GM08714 (cell line): Measurements from ENCODE around the gene BRIX1.

Source experiments
- H3K4me3 ChIP-seq: fragments of 200-500 bp; sonication (Bioruptor generic); 2 replicates; pipeline ENCODE4 v1.5.1; 2014; ENCODE audit warnings: mild to moderate bottlenecking, low read length, inconsistent platforms
- ZNF274 ChIP-seq: IDR thresholded peaks from 2 replicates; pipeline ENCODE4 v1.6.1; 2012; ENCODE audit warnings: mild to moderate bottlenecking, low read depth, low read length

Gene BRIX1

DNA sequence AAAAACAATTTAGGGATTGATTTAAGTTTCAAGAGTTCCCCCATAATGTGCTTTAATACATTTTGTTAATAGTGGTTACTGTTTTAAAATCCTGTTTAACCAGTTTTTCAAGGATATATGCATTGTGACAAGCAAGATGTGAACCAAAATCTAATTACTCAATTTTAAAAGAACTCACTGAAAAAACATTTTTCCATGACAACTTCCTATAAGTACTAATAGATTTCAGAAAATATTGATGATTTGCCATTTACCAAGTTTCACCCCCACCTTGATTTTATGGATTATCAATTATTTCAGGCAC is 8.9 kb downstream of the BRIX1 start:
- TF ChIP-seq ZNF274 = no peak
- no peak overlapping the region for H3K4me3 ChIP-seq

DNA sequence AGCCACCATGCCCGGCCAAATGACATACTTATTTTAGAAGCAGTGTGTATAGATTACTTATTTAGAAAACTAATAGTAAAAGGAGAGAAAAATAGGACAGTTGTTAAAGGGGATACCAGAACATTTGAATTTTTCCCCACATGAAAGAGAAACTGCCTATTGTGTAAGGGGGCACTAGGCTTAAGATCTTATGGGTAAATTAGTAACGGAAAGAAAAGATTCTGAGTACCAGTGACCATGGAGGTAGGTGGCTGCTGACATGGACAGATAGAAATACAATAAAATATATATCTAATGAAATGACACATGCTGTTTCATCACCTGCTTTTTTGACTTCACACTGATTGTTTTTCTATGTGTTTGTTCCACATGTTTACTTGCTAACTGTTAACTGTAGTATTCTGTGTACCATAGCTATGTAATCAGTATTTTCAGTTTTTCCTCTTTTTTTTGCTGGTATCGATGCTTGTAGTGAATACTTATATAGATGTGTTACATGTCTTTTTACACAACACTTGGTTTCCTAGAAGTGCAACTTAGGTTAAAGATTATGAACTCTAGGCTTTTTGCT is 10.9 kb downstream of the BRIX1 start:
- H3K4me3 ChIP-seq = no peak overlapping the region
- no peak for TF ChIP-seq ZNF274

DNA sequence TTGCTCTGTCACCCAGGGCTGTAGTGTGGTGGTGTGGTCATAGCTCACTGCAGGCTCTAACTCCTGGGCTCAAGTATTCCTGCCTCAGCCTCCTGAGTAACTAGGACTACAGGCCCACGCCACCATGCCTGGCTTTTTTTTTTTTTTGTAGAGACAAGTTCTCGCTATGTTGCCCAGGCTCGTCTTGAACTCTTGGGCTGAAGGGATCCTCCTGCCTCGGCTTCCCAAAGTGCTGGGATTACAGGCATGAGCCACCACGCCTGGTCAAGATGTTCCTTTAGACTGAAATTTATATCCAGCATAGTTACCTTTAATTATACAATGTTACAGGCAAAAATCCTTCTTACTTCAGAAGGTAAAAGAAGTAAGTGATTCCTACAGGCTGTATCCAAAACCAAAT is 12.3 kb downstream of the BRIX1 start:
- TF ChIP-seq ZNF274 = no peak
- no peak overlapping the region for H3K4me3 ChIP-seq

DNA sequence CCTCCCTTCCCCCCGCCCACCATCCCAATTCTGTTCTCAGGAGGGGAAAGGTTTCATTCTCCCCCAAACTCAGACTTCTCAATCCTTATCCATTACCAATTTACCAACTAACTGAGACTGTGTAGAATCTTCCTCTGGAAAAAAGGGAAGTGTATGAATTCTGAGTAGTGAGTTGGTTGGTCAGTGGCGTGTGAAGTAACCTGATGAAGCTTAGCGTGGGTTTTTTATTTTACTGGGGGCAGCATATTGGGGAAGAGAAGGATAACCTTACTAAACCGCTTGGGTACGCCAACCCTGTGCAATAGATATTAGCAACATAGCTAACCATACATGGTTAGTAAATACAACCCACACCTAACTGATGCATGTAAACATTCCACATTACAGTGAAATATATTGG is 12.8 kb downstream of the BRIX1 start:
- H3K4me3 ChIP-seq = no peak overlapping the region
- TF ChIP-seq ZNF274 = no peak

DNA sequence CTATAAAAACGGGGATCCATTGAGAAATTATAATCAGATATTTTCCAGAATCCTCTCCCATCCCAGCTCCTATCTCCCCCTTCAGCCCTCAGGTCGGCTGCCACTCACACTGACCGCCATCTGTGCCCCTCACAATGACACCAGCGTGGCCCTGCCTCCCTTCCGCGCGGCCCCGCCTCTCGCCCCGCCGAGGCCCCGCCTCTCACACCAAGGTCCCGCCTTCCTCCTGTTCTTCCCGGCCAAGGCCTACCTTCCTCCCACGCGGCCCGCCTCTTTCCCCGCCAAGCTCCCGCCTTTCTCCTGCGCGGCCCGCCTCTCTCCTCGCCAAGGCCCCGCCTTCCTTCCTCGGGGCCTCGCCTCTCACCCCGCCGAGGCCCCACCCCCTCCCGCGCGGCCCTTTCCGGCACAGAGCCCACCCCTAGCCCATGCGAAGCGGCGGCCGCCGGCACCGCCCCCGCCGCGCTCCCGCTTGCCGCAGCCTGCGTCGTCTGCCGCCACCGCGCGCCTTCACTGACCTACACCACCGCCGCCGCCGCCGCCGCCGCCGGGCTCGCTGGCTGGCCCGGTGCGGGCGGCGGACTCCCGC is 13.7 kb downstream of the BRIX1 start, which contains the start of gene DNAJC21:
Gene DNAJC21, plus strand, starts transcription at position 426 of the 586 bp plus-strand sequence. CDS start 261 bp downstream, outside the sequence.
- H3K4me3 ChIP-seq = peak within 1 kb of the TSS; percentile 86
- TF ChIP-seq ZNF274 = no peak

DNA sequence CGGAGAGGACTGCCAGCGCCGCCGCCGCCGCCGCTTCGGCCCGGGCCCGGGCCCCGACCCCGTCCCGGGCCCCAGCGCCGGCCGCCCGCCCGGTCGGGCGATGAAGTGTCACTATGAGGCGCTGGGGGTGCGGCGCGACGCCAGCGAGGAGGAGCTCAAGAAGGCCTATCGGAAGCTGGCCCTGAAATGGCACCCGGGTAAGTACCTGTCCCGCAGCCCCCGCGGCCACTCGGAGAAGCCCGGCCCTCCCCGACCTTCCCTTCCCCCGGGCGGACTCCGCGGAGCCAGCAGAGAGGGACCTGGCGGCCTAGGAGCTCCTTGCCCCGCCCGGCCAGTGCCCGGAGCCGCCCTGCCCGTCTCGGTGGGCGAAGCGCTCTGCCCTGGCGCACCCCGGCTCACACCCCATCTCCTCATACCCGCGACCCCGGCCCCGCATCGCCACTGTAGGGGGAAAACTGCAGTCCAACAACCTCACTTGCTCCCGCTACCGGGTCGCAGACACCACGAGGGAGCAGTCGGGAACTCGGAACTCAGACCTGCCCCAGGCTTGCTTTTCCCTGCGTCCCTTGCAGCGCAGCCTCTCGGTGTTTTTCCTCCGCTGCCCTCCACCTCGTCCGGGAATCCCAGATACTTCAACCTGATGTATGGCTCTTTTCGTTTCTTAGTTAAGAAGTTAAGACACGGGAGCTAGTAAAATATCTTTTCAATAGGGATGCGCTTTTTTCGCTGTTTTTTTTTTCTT is 14.4 kb downstream of the BRIX1 start:
- no peak for TF ChIP-seq ZNF274
- peak overlapping the region; percentile 86 for H3K4me3 ChIP-seq

DNA sequence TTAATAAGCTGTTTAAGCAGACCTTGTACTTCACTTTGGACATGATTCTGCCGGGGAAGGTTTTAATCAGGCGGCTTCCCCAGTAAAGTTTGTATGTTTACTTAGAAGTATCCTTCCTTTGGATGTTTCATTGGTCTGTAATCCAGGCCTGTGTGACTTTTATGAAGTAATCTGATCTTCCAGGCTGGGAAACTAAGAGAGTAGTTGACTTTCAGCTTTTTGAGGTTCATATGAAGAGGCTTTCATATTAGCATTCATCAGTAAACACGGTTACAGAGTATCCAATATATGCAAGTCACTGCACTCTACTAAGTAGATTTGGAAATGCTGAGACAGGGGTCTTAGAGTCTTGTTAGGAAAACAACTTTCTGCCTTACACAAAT is 14.9 kb downstream of the BRIX1 start:
- no peak for TF ChIP-seq ZNF274
- H3K4me3 ChIP-seq = peak overlapping the region; percentile 86

DNA sequence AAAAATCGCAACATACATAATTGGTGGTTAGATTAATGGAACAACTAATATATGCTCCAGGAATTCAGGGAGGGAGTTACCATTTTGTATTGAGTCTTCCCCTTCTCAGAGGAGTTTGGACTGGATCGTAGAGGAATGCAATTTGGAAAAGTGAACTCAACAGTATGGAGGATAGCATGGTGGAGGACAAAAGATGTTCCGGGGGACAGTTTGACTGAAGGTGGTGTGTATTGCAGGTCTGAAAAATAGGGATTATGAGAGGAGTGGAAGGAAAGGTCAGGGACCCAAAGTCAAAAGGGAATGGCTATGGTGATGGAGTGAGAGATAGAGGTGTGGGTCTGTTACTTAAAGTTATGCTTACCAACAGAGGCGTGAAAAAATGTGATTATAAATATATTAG is 15.4 kb downstream of the BRIX1 start:
- H3K4me3 ChIP-seq = peak overlapping the region; percentile 86
- no peak for TF ChIP-seq ZNF274

DNA sequence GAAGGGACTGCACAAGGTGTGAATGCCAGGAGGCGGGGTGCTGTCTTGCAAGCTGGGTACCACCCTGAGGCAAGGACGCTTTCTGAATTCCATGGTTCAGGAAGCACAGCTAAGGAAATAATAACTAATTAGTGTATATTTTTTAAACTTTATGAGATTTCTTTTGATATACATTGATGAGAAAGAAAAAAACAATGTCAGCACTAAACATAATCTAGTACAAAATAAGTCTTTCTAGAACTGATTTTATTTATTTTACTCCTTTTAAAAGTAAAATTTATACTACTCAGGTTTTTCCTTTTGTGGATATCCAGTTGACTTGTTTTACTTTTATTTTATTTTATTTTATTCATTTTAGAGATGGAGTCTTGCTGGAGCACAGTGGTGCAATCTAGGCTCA is 17.4 kb downstream of the BRIX1 start:
- no peak for TF ChIP-seq ZNF274
- H3K4me3 ChIP-seq = no peak overlapping the region

DNA sequence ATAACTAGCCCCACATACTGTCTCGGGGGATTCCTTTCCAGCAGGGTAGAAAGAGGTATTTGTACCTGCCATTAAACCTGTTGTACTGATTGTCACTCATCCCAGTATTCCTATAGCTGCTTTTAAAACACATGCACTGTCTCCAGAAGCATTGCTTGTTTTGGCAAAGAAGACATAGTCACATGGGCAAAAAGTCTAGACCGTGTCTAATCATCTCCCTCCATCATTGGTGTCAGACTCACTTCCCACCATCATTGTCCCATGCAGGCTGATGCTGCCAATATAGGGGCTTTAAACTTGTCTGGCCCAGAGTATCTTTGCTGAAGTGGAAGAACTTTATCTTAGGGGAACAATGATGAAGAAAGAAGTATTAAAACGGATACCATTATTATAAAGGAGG is 26.4 kb downstream of the BRIX1 start:
- TF ChIP-seq ZNF274 = no peak
- H3K4me3 ChIP-seq = no peak overlapping the region

DNA sequence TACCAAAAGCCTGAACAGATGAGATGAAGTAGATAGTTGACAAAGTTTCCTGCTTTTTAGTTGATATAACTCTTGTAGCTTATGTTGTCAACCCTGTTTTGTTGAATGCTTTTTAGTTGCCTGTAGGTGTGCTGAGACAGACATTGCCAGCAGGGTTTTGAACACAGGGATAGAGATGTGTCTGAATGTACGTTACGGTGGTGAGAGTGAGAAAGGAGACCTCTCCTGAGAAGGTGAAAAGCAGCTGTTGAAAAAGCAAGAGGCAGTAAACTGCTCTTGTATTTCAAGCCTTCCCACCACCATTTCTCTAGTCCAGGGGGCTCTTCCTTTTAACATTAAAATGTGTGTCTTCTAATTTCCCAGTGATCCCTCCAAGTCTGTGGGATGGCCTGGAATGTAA is 28.5 kb downstream of the BRIX1 start:
- no peak overlapping the region for H3K4me3 ChIP-seq
- TF ChIP-seq ZNF274 = no peak

DNA sequence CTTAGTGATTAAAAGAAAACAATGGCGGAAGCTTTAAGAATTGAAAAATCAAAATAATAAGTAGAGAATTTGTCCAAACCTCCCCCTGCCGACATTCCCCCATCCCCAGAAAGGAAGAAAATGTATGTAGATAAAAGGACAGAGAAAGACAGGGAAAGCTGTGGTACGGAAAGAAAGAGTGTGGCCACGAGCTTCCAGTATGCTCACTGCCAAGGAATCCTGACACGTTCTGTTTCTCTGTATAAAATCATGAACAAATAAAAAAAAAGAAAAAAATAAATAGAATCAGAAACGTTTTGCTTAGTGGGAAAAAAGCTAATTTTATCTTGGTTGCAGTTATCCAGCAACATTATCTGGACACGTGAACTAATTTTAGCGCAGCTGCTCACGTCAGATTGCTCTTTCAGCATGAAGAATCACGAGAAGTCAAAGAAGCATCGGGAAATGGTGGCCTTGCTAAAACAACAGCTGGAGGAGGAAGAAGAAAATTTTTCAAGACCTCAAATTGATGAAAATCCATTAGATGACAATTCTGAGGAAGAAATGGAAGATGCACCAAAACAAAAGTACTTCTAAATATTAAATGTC is 29.0 kb downstream of the BRIX1 start:
- TF ChIP-seq ZNF274 = no peak

DNA sequence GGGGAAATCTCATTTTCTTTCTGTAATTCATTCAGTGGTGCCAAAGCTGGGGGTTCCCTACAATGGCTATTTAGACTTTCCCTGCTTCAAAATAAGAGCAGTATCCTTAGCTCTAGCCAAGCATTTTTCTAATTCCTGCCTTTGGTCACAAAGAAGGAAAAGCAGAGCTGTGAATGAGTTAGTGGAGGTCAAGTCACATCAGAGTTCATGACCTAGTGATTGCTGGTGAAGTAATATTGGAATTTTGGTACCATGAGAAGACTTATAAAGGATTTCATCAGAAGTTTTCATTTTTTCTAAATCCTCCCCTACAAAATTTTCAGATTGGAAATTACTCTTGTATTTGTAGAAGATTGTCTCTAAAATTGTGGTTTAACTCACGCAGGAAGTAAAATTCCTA is 41.8 kb downstream of the BRIX1 start:
- TF ChIP-seq ZNF274 = no peak
- no peak overlapping the region for H3K4me3 ChIP-seq

More for the DNA sequence above, 29.0 kb downstream of the BRIX1 start:
- H3K4me3 ChIP-seq = no peak overlapping the region

DNA sequence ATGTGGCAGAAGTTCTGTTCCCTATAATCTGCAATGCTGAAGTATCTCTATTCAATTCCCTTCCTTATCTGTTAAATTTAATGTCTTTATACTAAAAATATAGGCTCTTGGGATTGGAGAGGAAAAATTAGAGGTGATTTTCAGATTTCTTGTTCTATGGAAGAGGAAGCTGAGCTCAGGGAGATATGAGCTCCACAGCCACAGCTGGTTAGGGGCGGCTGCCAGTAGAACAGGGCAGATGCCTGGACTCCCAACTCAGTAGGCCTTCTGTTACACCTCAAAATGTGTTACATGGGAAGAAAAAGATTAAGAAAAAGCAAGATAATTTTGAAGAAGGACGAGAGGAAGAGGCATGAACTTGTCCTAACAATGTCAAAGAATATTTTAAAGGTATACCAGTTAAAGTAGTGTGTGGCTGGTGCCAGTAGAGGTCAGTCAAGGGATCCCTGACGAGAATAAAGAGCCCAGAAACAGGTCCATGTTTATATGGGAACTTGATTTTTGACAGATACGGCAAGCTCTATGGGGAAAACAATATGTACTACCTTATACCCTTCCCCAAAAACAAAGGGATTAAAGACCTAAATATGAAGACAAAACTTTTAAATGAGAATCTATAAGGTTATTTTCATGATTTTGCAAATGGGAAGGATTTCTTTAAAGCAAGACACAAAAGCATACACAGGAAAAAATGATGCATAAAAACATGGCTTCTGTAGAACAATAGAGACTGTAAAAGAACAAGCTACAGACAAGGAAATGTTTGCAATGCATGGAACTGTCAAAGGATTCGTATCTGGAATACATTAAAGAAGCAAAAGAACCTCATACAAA is 42.6 kb downstream of the BRIX1 start:
- no peak for TF ChIP-seq ZNF274
- no peak overlapping the region for H3K4me3 ChIP-seq
